AG09319 (cell line): Measurements from ENCODE around the gene PDLIM4.

Experiments used
- DNase-seq: peaks from one replicate; pipeline ENCODE4 v3.0.0-alpha.2; 2010; ENCODE audit warnings: low read depth; ENCODE audit errors: extremely low read depth
- TF ChIP-seq, protein P1 (sequence below): IDR thresholded peaks from 2 replicates; pipeline ENCODE4 v1.5.1; 2011; ENCODE audit warnings: low read depth, mild to moderate bottlenecking, inconsistent platforms, low read length, moderate library complexity

The PDLIM4 gene, protein sequence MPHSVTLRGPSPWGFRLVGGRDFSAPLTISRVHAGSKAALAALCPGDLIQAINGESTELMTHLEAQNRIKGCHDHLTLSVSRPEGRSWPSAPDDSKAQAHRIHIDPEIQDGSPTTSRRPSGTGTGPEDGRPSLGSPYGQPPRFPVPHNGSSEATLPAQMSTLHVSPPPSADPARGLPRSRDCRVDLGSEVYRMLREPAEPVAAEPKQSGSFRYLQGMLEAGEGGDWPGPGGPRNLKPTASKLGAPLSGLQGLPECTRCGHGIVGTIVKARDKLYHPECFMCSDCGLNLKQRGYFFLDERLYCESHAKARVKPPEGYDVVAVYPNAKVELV

DNA sequence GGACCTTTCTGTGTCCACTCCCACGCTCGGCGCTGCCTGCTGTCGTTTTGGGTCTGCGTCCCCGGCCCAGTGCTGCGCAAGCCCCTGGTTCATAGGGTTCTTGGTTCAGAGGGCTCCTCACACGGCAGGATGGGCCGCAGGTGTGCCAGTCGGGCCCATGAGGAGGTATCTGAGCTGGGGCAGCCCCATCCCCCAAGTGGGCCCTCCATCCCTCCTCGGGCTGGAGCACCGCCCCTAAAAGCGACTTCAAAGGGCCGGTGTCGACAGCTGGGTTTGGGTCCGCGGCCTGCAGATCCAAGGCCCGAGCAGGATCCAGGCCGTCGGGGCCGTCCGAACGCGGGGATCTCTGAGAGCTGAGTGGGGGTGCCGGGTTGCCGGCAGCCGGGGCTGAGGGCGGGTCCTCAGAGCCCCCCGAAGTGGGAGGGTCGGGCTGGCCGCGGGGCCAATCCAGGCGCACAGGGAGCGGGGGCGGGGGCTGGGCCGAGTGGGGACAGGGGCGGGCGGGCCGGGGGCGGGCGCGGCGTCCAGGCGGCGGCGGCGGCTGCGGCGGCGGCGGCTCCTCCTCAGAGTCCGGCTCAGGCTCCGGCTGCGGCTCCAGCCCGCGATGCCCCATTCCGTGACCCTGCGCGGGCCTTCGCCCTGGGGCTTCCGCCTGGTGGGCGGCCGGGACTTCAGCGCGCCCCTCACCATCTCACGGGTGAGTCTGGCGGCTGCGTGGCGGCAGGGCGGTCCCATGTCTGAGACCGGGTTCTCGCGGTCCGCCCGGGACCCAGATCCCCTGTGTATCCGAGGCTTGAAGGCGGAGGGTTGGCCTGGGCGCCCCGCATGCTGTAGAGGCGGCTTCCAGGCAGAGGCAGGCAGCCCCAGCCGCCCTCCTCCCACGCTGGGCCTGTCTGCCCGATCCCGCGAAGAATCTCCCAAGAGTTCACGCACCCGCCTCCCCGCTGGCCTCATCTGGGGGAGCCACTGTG is at the start of gene PDLIM4:
PDLIM4 (plus strand) TSS at position 566 of the 971 bp plus-strand sequence; CDS start at position 605, 39 bp downstream.
- TF ChIP-seq, protein P1, sequence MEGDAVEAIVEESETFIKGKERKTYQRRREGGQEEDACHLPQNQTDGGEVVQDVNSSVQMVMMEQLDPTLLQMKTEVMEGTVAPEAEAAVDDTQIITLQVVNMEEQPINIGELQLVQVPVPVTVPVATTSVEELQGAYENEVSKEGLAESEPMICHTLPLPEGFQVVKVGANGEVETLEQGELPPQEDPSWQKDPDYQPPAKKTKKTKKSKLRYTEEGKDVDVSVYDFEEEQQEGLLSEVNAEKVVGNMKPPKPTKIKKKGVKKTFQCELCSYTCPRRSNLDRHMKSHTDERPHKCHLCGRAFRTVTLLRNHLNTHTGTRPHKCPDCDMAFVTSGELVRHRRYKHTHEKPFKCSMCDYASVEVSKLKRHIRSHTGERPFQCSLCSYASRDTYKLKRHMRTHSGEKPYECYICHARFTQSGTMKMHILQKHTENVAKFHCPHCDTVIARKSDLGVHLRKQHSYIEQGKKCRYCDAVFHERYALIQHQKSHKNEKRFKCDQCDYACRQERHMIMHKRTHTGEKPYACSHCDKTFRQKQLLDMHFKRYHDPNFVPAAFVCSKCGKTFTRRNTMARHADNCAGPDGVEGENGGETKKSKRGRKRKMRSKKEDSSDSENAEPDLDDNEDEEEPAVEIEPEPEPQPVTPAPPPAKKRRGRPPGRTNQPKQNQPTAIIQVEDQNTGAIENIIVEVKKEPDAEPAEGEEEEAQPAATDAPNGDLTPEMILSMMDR, result no peak
- DNase-seq, result no peak

DNA sequence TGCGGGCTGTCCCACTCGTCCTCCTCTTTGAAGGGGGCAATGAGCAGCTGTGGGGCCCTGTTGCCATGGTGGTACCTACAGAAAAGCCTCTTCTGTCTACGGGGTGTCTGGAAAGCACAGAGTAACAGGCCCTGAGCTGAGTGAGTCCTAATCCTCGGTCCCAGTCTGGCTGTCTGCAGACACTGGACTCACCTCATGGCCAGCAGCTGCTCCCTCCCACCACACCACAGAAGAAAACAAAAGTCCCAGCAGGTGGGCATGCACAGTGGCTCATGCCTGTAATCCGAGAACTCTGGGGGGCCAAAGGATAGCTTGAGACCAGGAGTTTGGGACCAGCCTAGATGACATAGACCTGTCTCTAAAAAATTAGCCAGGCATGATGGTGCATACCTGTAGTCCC is 49.7 kb upstream of the PDLIM4 start:
- TF ChIP-seq, protein P1, result no peak
- DNase-seq, result no peak

DNA sequence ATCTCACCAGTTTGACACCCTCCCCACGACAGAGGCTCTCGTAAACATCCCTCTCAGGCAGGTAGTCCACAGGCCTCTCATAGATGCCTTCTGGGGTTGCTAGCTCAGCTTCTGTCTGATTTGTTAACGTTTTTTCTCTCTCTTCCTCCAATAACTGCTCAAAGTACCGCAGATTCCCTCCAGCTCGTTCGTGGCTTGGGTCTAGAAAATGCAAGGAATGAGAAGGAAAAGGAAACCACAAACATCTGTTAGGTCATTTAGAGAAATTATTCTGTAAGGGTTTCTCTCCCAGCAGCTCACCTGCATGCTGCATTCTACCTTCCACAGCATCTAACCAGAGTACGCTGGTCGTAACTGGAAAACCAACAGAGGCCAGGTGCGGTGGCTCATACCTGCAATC is 48.4 kb upstream of the PDLIM4 start:
- TF ChIP-seq, protein P1, result no peak
- DNase-seq, result no peak

DNA sequence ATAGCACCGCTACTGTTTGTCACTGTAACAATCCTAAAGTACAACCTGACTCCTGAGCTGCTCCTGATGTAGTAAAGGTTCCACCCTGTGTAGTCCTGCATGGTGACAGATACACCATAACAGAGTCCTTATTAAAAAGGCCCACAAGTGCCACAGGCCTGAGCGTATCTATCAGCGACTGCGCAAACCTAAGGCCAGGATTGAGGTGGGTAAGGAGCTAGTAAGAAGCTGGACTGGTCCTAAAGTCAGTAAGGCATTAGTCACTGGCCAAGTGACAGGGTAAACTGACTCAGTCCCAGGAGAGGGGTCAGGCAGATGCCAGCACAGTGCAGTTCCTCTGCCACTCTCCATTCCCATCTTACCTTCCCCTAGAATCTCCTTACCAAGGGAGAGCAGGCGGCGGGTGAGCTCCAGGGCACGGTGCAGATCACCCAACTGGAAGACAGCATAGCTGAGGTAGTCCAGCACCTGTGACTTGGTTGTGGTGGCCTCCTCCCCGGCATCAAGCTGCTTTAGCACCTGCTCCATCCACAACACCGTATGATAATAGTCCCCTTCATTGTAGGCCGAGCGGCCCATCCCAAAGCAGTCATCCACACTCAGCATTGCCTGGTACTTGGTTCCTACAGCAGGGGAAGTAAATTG is 47.5 kb upstream of the PDLIM4 start:
- TF ChIP-seq, protein P1, result no peak
- DNase-seq, result no peak

DNA sequence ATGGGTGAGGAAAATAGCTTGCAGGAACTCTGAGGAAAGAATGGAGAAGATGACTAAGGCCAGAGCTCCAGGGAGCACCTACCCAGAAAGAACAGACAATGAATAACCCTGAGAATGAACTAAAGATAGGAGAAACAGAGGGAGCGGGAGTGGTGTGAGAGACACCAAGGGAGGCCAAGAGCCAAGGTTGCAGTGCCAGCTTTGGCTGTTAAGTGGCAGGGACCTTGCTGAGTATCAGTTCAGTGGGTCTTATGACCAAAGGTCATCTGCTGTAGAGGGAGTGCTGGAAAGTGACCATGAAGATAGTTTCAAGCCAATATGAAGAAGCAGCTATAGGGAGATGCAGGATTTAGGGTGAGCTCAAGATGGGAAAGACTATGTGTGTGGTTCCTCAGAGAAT is 46.6 kb upstream of the PDLIM4 start:
- TF ChIP-seq, protein P1, result no peak
- no peak for DNase-seq

DNA sequence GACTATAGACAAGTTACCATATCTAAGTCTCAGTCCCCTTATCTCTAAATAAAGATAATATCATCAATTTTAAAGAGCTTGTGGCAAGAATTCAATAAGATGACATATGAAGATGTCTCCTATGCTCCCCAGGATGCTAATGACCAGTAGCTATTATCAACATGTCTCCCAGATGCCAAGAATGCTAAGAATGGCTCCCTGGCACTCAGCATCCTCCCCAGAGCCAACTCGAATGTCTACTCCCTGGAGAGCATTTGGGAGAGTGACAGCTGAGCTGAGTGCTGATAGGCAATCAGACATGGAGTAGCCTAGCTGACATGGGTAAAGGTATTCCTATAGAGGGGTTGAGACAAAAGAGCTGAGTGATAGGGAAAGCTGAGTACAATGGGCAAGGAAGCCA is 45.7 kb upstream of the PDLIM4 start:
- DNase-seq, result no peak

More for the DNA sequence above, 45.7 kb upstream of the PDLIM4 start:
- TF ChIP-seq, protein P1, result no peak
